GM12891 (cell line): ENCODE measurements around the gene FKBP9.

ENCODE experiments used
- POLR2A ChIP-seq: IDR thresholded peaks from 2 replicates; pipeline ENCODE4 v1.6.1; 2011; ENCODE audit warnings: low read depth, low read length, control low read depth
- POLR2AphosphoS5 ChIP-seq: IDR thresholded peaks from 2 replicates; pipeline ENCODE4 v1.6.1; 2011; ENCODE audit warnings: low read depth, low read length, control low read depth
- POU2F2 ChIP-seq: IDR thresholded peaks from 2 replicates; pipeline ENCODE4 v1.6.1; 2011; ENCODE audit warnings: low read depth, mild to moderate bottlenecking, control low read depth, low read length, moderate library complexity
- TAF1 ChIP-seq: IDR thresholded peaks from 2 replicates; pipeline ENCODE4 v1.6.1; 2011; ENCODE audit warnings: low read depth, low read length, control low read depth

DNA sequence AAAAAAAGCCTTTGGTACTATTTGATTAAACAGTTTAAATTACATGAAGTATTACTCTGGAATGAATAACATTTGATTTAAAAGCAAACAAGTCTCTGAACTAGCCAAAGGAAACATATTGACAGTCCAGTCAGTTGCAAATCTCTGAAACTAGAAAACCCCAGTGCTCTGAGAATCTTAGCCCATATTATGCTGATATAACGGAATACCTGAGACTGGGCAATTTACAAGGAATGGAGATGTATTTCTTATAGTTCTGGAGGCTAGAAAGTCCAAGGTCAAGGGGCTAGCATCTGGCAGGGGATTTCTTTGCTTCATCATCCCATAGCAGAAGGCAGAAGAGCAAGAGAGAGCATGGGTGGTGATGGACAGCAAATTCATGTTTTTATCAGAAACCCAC is 21.7 kb upstream of the FKBP9 start:
- TF ChIP-seq POLR2AphosphoS5 = no peak
- no peak for TF ChIP-seq POLR2A
- TF ChIP-seq TAF1 = no peak
- no peak for TF ChIP-seq POU2F2
